ENCODE data around the gene CTSH.
"Not testable (repeated sequence)": the region's sequence is repeated elsewhere in the genome, so short reads cannot be mapped to it uniquely, and the experiment has no call there.

CTSH gene

DNA sequence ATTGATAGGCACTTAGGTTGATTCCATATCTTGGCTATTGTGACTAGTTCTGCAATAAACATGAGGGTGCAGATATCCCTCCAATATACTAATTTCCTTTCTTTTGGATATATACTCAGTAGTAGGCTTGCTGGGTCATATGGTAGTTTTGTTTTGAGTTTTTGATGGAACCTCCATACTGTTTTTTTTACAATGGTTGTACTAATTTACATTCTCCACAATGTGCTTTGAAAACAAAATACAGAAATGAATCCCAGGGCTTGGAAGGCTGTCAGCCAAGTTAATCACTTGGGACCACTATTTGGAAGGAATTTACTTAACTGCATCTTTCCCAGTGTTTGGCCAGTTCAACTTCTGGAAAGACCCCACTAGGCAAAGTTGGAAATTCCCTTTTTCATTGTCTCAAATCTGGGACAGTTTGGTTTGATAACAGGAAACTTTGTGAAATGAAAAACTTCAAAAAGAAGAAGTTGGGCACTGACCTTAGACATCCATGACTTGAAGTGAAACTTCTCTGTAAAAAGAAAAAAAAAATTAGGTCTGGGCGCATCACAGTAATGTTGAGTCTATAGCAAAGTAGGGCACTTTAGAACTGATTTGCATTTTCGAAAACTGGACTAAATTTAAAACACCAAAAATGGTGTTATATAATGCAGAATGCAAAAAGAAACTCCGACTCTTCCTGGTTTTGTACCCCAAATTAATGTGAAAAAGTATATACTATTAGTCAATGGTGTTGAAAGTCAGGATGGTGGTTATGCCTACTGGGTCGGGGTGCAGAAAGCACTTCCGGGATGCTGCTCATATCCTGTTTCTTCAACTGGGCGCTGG is 6.0 kb downstream of the CTSH start:
- DNase-seq, result no peak

DNA sequence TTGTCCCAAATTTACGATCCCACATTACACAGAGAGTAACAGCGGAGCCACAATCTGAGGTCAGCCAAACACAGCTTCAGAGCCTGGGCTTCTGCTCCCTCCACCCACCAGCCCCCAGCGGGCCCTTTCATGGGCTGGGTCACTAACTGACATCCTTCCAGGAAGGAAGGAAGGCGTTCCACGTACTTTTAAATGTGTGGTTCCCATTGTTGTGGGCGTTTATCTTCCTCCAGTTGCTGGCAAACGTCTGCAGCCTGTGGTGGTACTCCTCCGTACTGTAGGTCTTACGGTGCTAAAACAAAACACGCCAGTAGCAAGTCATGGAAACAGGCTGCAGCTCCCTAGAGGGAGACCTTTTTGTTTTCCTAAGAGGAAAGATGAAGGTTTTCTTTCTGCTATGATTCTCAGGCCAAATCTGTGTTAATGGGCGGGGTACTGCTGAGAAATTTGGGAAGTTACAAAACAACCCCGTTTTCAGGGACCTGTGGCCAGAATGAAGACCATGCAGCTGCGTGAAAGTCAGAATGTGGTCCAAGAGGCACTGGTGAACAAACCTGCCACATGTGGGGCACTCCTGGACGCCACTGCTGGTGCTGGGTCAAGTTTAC is 7.6 kb downstream of the CTSH start:
- no peak for DNase-seq

DNA sequence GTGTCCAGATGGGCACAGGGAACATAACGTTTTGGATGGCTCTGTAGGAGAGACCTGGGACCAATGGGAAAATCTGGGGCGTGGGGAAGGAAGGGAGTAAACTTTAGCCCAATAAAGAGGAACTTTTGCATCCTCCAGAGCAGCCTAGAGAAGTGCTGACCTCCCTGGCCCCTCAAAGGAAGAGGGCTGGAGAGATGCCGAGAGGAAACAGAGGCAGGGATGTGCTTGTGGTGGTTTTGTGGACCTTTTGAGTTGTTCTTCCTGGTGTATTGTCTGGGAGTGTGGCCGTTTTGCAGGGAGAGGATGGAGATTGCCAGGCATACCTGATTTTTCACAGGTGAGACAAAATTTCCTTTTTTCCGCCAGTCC is 10.2 kb downstream of the CTSH start:
- DNase-seq, result no peak

DNA sequence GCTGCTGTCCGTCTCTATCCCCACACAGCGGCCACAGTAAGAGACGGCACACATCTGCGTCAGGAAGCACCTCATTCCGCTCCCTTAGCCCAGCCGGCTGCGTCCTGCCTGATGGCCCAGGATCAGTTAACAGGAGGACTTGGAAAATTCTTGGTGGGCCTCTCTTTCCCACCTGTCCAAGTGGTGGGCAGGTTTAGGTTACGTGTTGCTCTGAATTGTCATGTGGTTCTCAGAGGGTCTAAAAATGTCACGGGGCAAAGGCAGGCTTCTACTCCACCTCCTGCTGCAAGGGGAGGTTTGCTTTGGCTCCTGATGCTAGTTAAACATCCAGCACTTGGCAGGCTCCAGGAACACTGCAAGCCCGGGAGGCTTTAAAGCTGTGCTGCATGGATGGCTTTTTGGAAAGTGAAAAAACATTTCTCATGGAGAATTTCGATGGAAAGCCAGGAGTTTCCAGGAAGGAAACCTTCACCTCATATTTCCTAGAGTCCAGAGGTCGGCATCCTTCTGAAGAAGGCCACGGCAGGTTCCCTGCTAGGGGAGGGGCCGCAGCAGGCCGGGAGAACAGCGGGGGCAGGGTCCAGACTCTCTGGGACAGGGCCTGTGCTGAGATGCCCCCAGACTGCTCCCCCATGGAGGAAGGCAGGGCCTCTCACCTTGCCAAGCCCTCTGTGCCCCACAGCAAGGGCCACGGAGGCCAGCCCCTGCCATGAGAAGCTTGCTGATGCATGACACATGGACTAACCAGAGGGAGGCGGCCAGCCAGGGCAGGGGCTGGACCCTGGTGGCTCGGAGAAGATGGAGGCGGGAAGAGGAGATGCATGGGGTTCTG is 10.8 kb downstream of the CTSH start:
- DNase-seq, result no peak

DNA sequence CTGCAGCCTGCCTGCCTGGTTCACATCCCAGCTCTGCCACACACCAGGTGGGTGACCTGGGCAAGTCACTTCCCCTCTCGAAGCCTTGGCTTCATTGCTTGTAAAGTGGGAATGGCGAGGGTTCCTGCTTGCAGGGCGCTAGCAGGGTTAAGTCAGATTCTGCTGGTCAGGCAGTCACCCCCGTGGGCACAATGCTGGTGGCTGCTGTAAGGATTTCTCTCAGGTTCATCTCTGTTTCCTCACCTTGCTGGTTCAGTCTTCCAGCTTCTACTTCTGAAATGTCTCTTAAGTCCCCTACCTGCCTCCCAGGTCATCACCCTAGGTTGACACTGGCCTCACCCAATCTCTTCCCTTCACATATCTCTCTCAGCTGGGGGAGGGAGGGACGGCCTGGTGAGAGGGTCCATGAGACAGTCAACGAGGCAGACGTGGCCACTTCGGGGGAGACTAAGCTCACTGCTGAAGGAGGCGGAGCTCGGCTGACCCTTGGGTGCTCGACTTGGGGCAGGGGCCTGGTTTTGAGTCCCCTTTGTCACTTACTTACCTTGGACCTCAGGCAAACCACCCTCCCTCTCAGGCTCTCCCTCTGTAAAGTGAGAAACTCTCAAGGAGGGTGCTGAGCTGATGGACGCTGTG is 11.5 kb downstream of the CTSH start:
- DNase-seq, result no peak

DNA sequence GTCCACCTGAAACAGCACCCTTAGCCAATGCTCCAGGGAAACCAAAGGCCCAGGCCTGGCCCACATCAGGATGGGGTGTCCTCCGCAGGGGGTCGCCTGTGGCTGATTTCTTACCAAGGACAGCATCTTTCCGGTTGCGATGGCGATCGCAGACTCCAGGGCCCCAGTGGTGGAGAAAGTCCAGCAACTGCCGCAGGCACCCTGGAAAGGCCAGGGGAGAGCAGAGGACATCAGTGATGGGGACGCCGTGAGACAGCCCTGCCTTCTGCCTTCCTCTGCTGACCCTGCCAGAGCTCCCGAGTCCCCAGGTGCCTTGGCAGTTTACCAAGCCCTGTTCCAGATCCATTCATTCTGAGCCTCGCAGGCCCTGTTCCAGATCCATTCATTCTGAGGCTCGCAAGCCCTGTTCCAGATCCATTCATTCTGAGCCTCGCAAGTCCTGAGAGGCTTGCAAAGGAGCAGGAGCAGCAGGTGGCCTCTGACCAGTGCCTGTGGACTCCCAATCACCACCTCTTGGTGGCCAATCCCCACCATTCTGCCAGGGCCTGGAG is 12.5 kb downstream of the CTSH start:
- DNase-seq, result no peak

DNA sequence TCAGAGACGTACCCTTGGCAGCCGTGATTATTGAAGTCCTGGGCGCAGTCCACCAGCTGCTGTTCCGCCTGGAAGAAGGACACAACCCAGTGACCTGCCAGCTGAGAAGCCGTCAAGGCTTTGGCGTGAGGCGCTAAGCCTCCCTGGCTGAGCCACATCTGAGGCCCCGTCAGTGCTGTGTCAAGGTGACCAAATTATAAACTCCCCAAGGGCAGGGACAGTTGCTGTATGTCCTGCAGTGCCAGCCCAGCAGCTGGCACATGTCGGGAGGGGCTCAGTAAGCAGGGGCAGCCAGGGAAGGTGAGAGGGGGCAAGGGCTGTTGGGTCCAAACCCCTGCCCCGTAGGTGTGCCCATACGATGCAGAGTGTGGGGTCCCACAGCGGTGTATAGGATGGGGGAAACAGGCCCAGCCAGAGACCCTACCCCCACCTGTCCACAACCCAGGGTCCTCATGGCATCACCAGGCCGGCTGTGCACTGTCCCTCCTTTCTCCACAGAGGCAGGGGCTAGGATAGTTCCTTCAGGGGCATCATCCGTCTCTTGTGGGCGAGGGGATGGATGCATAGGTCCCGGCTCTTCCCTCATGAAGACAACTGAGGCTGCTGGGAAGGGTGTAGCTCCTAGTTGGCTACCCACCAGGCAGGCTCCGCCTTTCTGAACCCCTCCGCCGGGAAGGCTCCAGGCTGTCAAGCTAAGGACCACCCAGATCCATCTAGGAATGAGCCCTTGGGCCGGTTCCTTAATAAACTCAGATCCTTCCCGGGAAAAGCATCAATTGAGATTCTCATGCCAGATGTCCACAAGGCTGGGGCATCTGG is 13.2 kb downstream of the CTSH start:
- no peak for DNase-seq

DNA sequence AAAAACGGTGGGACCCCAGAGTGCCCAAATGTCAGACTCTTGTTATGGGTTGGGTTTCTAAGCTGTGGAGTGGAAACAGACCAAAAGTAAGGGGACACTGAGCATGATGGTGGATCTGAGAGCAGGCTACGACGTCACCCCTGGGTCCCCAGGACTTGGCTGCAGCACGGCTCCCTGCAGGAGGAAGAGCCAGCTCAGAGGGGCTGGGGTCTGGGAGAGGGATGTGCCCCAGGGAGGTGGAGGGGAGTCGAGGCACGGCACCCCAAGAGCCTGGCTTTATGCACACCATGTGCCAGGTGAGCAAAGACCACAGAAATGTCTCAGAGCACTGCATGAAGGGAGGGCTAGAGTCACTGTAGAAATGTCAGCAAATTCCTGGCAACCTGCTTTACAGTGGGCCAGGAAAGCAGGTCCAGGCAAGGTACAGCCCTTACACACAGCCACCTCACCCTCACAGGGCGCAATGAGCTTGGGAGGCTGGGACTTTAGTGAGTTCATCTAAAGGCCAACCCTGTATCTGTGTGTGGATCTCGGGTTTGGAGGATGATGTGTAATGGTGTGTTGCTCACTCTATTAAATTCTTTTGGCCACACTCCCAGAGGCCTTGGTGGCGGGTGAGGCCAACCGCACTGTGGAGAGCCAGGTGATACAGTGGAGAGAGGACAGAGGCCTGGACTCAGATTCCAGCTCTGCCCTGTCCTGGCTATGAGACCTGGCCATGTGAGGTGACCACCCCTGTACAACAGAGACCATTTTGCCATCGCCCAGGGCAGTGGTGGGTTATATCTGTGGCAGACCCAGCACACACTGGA is 14.1 kb downstream of the CTSH start:
- no peak for DNase-seq

DNA sequence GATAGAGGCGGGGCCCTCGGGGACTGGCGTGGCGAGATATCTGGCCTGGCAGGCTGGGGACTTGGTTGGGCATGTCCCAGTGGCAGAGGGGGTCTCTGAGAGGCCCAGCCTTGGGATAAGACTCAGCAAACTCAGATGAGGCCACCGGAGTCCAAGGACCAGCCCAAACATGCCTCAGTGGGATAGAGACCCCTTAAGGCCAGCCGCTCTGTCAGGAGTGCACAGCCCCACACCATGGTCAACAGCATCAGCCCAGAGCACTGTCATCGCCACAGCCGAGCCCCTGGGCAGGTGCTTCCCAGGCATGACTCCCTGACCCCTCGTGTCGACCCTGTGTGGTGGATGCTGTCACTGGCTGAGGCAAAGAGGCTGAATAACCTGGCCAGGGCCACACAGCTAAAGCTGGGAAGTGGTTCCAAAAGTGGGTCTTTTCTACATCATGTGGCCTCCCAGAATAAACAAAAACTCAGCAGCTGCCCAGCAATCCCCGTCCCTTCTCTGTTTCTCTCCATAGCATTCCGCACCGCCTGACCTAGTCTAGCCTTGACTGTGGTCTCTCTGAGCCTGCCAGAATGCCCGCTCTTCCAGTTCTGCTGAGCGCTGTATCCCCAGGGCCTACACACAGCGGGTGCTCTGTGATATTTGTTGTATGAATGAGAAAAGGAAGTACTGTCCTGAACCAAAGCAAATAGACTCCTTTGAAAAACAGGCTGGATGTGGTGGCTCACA is 15.1 kb downstream of the CTSH start:
- DNase-seq, result no peak

DNA sequence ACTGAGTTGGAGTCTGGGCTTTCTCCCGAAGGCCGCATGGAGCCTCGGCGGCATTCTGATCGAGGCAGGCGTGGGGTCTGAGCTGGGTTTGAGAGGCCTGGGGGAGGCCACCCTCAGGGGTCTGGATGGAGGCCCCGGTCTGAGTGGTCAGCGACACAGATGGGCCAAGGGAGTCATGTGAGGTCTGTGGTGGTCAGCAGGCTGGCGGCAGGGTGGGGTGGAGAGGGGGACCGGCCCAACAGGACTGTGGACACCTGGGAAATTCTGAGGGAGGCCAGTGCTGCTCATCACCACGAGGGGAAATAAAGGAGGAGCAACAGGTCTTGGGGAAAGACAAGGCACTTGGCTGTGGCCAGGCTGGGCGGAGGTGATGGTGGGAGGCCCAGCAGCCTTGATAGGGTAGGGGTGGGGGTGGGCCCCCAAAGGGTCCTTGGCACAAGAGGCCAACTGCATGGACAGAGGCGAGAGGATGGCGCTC is 16.2 kb downstream of the CTSH start:
- DNase-seq, result no peak

DNA sequence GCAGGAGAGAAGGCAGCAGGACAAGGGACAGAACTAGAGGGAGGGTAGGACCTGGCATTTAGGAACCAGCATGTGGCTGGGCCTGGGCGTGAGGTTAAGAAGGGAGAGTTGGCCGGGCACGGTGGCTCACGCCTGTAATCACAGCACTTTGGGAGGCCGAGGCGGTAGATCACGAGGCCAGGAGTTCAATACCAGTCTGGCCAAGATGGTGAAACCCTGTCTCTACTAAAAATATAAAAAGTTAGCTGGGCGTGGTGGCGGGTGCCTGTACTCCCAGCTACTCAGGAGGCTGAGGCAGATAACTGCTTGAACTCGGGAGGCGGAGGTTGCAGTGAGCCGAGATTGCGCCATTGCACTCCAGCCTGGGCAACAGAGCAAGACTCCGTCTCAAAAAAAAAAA is 16.7 kb downstream of the CTSH start:
- not testable (repeated sequence) for DNase-seq

DNA sequence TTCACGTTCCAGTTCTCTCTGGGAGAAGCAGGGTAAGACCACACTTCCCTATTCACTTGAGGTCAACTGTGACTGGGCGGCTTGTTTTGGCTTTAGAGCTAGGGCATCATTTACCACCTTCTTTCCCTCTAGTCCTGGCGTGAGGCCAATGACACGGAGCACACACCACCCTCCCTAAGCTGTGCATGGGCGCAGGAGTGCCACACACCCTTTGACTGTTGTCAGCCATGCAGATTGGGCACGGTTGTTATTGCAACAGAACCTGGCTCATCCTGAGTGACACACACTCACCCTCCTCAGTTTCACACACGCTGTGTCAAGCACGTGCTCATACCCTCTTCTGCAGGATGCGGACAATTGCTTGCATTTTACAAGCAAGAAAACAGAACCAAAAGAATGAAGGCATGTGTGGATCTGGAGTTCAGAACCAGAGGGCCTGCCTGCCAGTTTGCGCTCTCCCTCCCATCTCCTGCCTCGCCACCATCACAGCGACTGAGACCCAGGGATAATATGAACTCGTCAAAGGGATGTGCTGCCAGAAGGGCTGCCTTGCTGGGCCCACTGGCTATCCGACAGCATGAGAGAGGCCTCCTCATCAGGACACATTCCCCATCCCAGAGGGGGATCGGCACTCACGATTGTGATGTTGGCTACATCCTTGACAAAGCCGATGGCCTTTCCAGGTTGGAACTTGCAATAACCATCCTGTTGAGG is 17.6 kb downstream of the CTSH start:
- no peak for DNase-seq

DNA sequence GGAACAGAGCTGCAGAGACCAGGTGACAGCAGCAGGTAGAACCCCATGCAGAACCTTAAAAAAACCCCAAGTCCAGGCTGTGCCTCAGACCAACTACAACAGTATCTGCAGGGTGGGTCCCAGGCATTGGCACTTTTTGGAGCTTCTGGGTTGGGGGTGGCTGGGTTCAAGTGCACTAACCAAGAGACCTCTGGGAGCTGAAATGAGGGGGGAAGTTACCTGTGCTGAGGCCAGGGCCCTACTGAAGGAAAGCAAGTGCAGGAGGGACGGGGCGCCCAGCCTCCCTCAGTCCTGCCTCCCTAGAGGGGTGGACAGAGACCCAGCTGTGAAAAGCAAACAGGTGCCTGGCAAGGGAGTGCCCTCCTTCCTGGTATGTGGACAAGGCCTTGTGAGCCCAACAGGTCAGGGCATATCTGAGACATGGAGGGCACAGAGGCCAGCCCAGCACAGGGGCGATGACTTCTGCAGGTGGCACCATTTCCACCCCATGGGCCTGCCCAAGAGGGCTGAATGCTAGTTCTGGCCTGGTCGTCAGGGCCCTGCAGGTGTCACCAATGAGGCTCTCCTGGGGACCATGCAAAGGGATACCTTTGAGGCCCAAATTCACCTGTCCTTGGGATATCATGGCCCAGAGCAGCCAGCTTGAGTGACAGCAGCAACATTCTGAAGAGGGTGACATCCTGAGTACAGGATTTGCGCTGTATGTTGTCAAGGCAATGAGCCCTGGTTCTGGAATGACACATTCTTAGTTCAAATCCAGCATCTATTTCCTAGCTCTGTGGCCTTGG is 18.7 kb downstream of the CTSH start:
- no peak for DNase-seq

DNA sequence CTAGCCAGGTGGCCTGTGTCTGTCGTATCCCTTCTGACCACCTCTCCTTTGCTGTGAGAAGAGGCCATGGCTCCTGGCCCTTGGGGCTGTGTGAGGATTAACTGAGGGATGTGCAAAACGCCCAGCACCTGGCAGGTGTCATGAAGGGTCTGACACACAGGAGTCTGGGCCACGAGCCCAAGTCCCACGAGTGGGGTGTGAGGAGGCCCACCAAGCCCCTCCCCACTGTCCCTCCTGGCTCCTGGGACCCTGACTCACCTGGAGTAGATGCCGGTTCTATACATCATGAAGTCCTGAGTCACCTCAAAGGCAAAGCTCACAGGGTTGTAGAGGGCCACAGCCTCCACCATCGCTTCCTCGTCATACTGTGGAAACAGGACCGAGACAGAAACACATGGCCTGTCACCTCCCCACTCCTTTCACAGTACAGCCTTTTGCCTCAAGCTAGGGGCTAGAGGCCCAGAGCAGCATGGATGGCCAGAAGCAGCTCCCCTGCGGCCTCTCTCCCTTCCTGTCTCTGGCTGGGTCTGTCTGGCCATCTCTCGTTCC is 19.7 kb downstream of the CTSH start:
- no peak for DNase-seq

DNA sequence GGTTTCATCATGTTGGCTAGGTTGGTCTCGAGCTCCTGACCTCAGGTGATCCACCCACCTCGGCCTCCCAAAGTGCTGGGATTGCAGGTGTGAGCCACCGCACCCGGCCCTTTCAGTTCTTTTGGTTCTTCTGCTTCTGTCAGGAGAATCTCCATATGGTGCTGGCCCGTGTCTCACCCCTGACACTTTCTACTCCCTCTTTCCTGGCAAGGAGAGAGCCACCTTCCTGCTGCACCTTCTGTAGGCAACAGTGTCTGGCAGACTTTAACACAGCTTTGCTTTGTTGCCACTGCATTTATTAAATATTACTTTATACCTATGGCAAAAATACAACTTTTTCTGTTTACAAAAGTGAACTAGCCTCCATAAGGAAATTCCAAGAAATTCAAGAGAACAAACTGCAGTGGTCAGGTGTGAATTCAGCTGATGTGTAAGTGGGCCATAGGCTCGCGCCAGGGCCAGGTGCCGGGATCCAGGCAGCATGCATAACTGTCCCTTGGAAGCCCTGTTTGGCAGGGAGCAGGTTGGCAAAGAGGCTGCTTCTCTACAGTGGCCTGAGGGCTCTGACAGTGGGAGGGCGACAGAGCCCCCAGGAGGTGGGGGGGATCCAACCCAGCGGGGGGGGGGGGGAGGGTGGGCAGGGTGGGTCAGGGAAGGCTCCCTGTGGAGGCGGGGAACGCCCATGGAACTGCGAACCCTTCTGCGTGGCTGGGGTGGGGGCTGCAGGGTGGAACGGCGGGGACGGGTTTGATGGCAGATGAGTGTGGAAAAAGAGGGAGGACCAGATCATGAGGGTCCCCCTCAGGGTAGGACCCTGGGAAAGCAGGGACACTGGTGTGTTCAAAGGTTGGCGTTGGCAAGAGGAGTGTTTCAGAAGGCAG is 21.1 kb downstream of the CTSH start:
- no peak for DNase-seq

DNA sequence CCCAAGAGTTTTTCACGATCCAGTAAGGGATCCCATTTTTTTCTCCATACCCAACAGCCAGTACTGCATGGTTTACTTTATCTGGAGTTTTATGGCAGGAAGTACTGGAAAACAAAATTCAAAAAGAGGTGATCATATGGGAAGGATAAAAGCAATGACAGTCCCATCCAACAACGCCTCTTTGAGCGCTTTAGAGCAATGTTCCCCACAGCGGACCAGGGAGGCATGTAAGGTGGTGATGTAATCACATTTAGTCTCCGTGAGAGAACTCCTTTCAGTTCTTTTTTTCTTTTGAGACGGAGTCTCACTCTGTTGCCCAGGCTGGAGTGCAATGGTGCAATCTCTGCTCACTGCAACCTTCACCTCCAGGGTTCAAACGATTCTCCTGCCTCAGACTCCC is 21.8 kb downstream of the CTSH start:
- DNase-seq, result no peak

DNA sequence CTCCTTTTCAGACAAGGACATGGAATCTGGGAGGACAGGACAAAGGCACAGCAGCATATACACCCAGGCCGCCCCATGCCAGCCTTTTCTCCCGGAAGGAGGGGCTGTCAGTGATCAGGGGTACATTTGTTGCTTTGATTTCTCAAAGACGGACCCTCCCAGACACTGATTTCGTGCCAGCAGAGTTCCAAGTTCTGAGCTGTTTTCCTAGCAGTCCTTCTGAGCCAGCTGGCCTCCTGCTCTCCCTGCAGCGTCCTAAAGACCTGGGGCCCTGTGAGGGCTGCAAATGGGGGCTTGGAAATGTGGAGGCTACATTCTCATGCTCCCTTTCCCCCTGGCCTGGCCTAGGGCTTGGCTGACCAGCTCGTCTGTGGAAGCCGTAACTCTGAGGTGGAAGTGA is 22.3 kb downstream of the CTSH start:
- DNase-seq, result no peak

DNA sequence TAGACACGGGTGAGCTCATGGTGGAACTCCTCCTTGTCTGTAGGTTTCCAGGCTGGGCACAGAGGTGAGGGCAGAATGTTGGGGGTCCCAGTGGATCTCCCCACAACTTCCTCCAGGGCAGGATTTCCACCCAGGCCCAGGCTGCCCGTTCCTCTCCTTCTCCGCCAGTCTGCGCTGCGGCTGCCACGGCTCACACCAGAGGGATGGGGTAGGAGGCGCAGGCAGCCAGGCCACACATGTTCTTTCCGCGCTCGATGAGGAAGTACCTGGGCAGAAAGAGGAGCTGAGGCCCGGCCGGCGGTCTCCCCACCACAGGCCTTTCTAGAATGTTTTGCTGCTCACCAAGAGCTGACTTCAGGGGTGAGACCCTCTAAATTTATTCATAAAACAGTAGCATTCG is 22.9 kb downstream of the CTSH start:
- no peak for DNase-seq
